ENCODE results near the gene KANSL1L. TPM values are rescaled to one million over a fixed set of nuclear protein-coding genes. Genes with fewer than 3 reads are reported as not detected.

KANSL1L gene
- total and polyA plus RNA-seq, 10 of the 15 experiments (the other 5 are each of a cell fraction or from before 2014, with no cell fraction given): 1.2 to 9.5 (median 3.7) TPM

- H3K79me2 ChIP-seq (ENCODE audit: control insufficient read depth, insufficient read depth, low read length): peaks cover 72% of the 10 kb centered on the region
- RAD21 ChIA-PET (ENCODE audit: unreplicated experiment): no interaction called here
- POLR2A ChIA-PET: interaction anchor here (0.5 kb wide), 1 partner anchor 1849 kb away, joined by 3 read pairs; no protein-coding TSS in a partner anchor
- H3K36me3 ChIP-seq (ENCODE audit: control insufficient read depth in 2 of 2, insufficient read depth in 2 of 2, low read length in 1 of 2): peaks cover 0 to 31% of the 10 kb centered on the region in 2 experiments; a peak in 1 of 4 replicates
- H3K4me1 ChIP-seq (ENCODE audit: control insufficient read depth, insufficient read depth, low read length): no peaks in the 10 kb centered on the region
- DNase-seq (ENCODE audit: low read depth, low spot score) (no peak), ATAC-seq (no peak), FAIRE-seq (no peak)
- in situ Hi-C loops (cut with MboI) (loop anchor here (10.0 kb wide), 1 partner anchor 155 kb away; no protein-coding TSS in a partner anchor), intact Hi-C loops (cut with micrococcal nuclease; ENCODE audit: unreplicated experiment) (loop anchor here (10.0 kb wide), 1 partner anchor 465 kb away; the partner anchor contains the start of gene LANCL1)
- SMC1A ChIA-PET (ENCODE audit: uncharacterized antibody, unreplicated experiment): interaction anchor here (1.1 kb wide), 1 partner anchor 28 kb away, joined by 3 read pairs; no protein-coding TSS in a partner anchor
- no peaks in the 10 kb centered on the region; the same call in 1 of the 2 replicates for H4K20me1 ChIP-seq (ENCODE audit: control insufficient read depth, insufficient read depth)
- 79% methylated on average over 3 of the region's 3 CpGs for WGBS (ENCODE audit: insufficient coverage, insufficient replicate concordance, low lambda C conversion rate, missing lambda C conversion rate)
- CTCF ChIA-PET: interaction anchor here (0.6 to 2.1 kb wide), 6 partner anchors 12 to 186 kb away, joined by 3 to 5 read pairs (median 4); no protein-coding TSS in a partner anchor
- no peak overlapping the region for H3K4me2 ChIP-seq (ENCODE audit: control insufficient read depth, insufficient read depth)
- TF ChIP-seq CREM (IDR thresholded peaks at IDR 0.05; ENCODE audit: low read depth) (no peak), IKZF2 (IDR thresholded peaks at IDR 0.05) (no peak), POLR2A (IDR thresholded peaks at IDR 0.05; ENCODE audit: low read depth, low read length) (no peak), SKIL (IDR thresholded peaks at IDR 0.05; ENCODE audit: low read depth, poor library complexity, severe bottlenecking) (no peak), PBX3 (IDR thresholded peaks at IDR 0.05; ENCODE audit: insufficient replicate concordance, low read depth, low read length) (no peak), HCFC1 (IDR thresholded peaks at IDR 0.05; ENCODE audit: low read length) (no peak), RAD51 (IDR thresholded peaks at IDR 0.05) (no peak), BCL11A (IDR thresholded peaks at IDR 0.05; ENCODE audit: low read depth, low read length) (no peak), CHD2 (IDR thresholded peaks at IDR 0.05; ENCODE audit: borderline replicate concordance, low read depth, low read length) (no peak), SMARCA5 (IDR thresholded peaks at IDR 0.05) (no peak), RFX5 (IDR thresholded peaks at IDR 0.05; ENCODE audit: low read depth, low read length) (no peak), ZBTB11 (CRISPR knock-in tag; IDR thresholded peaks at IDR 0.05) (no peak), ESRRA (IDR thresholded peaks at IDR 0.05; ENCODE audit: low read length) (no peak), SMAD5 (IDR thresholded peaks at IDR 0.05; ENCODE audit: low read depth) (no peak), SP1 (IDR thresholded peaks at IDR 0.05; ENCODE audit: low read depth, low read length) (no peak), POU2F2 (IDR thresholded peaks at IDR 0.05; ENCODE audit: borderline replicate concordance, low read depth, low read length) (no peak), RUNX3 (IDR thresholded peaks at IDR 0.05; ENCODE audit: low read length) (no peak)
- no peak overlapping the region for H3K9ac ChIP-seq (ENCODE audit: control insufficient read depth, insufficient read depth, low read length)
- no peak overlapping the region for H2AFZ ChIP-seq (ENCODE audit: control insufficient read depth, low read depth, low read length)
- H3K4me3 ChIP-seq: no peak overlapping the region
- no peaks in the 10 kb centered on the region for H3K27me3 ChIP-seq (replicated peaks in 1 of 2; ENCODE audit: control insufficient read depth in 2 of 2, insufficient read depth in 2 of 2, low read length in 1 of 2)
- no peaks in the 10 kb centered on the region for H3K9me3 ChIP-seq (replicated peaks; ENCODE audit: control insufficient read depth, insufficient read depth, low read length)
- no peak overlapping the region for H3K27ac ChIP-seq (ENCODE audit: control insufficient read depth, insufficient read depth)
- no TSS peak for BruUV-seq (replicated peaks)
These were observed 161.3 kb downstream of the KANSL1L start for GRCh38 chr2:210009896-210010295.
